ENCODE results near the gene RNF150.

DNA sequence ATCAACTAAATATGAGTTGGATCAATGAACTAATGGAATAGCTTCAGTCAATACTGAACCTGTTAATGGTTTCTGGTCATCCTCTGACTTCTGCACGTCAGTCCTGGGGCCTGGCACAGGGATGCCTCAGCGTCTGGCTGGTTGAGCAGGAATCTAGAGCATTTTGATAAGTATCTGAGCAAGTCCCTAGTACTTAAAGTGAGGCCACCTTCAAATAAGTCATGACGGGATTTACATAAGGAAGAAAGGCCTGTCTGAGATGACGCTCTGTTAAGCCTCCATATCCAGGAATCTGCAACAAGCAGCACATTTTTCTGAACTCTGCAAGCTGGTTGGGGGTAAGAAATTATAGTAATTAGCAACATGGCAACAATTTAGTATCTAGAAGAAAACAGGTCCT is 293.9 kb downstream of the RNF150 start:
- TF ChIP-seq, protein P1, sequence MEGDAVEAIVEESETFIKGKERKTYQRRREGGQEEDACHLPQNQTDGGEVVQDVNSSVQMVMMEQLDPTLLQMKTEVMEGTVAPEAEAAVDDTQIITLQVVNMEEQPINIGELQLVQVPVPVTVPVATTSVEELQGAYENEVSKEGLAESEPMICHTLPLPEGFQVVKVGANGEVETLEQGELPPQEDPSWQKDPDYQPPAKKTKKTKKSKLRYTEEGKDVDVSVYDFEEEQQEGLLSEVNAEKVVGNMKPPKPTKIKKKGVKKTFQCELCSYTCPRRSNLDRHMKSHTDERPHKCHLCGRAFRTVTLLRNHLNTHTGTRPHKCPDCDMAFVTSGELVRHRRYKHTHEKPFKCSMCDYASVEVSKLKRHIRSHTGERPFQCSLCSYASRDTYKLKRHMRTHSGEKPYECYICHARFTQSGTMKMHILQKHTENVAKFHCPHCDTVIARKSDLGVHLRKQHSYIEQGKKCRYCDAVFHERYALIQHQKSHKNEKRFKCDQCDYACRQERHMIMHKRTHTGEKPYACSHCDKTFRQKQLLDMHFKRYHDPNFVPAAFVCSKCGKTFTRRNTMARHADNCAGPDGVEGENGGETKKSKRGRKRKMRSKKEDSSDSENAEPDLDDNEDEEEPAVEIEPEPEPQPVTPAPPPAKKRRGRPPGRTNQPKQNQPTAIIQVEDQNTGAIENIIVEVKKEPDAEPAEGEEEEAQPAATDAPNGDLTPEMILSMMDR (IDR thresholded peaks at IDR 0.05), result no peak
- TF ChIP-seq POLR2A (IDR thresholded peaks at IDR 0.05), result no peak
- TF ChIP-seq POLR2AphosphoS5 (IDR thresholded peaks at IDR 0.05), result no peak
